HG03575 (cell line): ENCODE data around the gene FMNL2.

Experiments used
- ATAC-seq: cut with Tn5 transposase; IDR thresholded peaks from one replicate; pipeline ENCODE4 v1.9.1; 2021; ENCODE audit not compliant: unreplicated experiment, insufficient number of reproducible peaks, low FRiP score; ENCODE audit errors: extremely low read depth

The FMNL2 gene

GRCh38 chr2:152434395-152435182, 99.6 kb downstream of the FMNL2 start:
- ATAC-seq, result no peak

- ATAC-seq, result no peak
These were observed 101.2 kb downstream of the FMNL2 start for GRCh38 chr2:152436148-152436547.

- no peak for ATAC-seq
These were observed 102.5 kb downstream of the FMNL2 start for GRCh38 chr2:152437276-152438108.

DNA sequence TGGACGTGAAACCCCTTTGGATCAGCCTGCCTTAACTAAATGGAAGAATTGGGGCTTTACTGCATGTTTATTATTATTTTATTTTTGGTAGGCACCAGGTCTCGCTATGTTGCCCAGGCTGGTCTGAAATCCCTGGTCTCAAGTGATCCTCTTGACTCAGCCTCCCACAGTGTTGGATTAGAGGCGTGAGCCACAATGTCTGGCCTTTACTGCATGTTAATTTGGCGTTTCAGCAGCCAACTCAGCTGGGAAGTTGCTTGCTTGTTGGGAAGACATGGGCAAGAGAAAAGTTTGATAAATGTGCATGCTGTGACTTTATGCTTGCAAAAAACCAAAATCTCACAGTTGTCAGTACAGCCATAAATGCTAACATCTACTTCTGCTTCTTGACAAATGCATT, 105.1 kb downstream of the FMNL2 start:
- no peak for ATAC-seq

- no peak for ATAC-seq
These were observed 105.5 kb downstream of the FMNL2 start for GRCh38 chr2:152440460-152440859.

DNA sequence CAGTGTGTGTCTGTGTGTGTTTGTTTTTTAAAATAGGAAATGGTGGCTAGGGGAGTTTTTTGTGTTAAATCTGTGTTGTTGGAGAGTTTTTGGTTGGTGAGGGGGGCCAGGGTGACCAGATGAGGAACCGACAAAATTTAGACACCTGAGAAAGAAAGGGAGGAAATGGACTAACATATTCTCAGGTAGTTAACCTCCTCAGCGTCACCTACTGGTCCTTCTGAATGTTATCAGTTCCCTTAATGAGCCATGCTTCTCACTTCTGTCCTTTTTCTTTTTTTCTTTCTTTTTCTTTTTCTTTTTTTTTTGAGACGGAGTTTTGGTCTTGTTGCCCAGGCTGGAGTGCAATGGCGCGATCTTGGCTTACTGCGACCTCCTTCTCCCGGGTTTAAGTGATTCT, 107.0 kb downstream of the FMNL2 start:
- no peak for ATAC-seq

GRCh38 chr2:152443771-152444170, 108.8 kb downstream of the FMNL2 start:
- ATAC-seq, result no peak

DNA sequence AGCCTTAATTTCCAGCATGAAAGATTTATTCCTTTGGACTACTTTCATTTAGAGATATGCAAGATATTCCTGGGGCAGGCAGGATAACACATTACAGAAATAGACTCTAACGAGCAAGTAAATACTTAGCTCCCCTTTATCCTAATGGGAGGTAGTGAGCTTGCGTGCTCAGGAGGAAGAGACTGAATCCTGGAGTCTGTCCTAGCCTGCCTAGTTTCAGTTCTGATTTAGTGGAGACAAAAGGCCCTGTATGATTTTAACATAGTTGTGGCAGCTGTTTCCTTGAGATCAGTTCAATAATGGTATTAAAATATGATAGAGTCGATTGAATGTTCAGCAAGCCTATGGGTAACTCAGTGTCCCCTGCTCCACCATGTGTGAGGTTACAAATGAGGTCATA, 109.5 kb downstream of the FMNL2 start:
- no peak for ATAC-seq

DNA sequence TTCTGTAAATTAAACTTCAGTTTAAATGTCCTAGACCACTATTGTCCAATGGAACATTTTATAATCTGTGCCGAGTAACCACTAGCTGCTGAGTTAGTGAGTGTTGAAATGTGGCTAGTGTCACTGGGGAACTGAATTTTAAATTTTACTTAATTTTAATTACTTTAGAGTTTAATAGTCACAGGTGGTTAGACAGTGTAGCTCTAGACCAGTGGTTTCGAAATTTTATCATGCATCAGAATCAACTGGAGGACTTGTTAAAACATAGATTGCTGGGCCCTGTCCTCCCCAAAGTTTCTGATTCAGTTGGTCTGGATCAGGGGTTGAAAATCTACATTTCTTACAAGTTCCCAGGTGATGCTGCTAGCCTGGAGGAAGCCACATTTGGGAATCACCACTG, 110.4 kb downstream of the FMNL2 start:
- ATAC-seq, result no peak

DNA sequence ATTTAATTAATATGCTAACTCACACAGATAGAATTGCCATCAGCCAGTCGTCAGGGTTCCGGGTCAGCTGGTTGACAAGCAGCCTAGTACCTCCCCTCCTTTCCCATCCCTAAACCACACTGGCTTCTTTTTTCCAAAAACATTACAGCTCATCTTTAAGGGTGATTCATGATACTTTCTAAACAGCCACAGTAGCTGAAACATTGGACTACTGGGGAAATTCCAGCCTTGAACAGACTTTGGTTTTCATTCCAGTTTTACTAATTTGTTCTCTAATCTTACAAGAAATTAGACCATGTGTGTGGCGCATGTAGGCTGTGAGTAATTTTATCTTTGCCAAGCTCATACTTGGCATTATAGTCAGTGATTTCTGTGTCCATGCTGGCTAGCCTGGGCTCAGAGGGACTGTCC, 110.8 kb downstream of the FMNL2 start:
- ATAC-seq, result no peak

DNA sequence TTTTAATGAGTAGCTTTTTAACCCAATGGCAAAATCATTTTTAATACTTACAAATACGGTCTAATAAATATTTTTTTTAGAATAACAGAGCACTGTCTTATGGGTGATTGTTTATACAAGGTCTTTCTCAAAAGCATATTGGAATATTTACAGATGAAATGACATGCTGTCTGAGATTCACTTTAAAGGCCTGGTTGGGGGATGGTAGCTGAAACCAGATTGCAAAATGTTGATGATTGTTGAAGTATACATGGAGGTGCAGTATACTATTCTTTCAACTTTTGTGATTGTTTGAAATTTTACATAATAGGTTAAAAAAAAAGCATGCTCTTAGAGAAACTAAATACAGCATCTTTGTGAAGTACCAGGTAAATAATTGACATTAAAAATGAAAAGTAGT, 111.2 kb downstream of the FMNL2 start:
- ATAC-seq, result no peak

DNA sequence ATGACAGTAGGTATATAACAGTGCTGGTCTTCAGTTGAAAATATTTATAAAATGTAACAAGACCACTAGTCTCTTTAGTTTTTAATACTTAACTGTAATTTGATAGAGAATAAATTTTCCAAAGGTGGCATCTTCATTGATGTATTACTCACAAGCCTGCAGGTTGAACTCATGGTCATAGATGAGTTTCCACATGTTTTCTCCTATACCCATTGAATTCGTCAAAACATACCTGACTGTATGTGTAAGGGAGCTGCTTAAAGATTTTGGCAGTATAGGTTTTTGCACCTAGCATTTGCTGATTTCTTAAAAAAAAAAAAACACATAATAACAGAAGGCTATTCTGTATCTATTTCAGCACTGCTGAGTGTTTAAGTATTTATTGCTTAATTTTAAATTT, 112.9 kb downstream of the FMNL2 start:
- no peak for ATAC-seq

DNA sequence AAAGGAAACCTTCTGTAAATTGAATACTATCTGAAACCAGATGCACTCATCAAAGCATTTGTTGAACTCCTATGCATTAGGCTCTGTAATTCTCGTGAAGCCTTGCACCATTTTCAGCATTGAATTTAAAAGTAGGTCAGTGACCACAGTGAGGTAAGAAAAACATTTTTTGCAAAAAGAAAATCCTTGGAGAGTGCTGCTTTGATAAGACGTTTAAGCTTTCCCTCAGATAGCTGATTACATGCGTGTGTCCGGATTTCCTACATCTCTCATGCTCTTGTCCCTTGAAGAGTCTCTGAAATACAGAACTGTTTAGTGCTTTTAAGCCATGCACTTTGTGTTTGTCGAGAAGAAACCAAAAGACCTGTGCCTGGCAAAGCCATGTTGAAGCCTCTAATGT, 113.6 kb downstream of the FMNL2 start:
- ATAC-seq, result no peak

DNA sequence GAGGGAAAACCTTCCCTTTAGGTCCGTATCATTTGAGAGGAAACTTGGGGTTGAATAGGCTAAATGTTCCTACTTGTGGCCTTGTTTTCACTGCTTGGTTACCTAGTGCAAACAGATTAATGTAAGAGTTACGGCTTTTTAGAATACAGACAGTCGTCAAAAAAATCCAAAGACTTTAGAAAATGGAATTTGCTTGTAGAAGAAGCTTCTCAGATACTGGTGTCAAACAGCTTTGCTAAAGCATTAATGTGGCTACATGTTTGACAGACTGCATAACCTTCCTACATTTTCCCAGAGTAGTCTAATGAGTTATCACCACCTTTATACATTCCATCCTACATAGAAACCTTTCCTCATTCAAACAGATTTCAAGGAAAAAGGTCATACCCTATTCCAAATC, 114.6 kb downstream of the FMNL2 start:
- ATAC-seq, result no peak

DNA sequence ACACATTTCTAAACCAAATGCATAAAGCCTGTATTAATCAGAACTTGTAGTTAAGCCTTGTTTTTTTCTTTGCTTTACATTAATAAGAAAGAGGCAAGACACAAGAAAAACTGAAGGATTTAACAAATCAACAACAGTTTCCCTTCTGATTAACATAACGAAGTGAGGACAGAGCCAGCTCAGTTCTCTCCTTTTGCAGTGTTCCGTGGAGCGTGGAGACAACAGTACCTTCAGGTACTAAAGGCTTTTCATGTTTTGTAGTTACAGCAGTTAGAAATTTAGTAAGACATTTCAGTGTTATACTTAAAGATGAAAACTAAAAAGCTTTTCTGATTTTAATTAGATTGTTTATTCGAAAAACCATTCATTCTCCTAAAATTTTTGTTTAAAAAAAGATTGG, 115.2 kb downstream of the FMNL2 start:
- ATAC-seq, result no peak

DNA sequence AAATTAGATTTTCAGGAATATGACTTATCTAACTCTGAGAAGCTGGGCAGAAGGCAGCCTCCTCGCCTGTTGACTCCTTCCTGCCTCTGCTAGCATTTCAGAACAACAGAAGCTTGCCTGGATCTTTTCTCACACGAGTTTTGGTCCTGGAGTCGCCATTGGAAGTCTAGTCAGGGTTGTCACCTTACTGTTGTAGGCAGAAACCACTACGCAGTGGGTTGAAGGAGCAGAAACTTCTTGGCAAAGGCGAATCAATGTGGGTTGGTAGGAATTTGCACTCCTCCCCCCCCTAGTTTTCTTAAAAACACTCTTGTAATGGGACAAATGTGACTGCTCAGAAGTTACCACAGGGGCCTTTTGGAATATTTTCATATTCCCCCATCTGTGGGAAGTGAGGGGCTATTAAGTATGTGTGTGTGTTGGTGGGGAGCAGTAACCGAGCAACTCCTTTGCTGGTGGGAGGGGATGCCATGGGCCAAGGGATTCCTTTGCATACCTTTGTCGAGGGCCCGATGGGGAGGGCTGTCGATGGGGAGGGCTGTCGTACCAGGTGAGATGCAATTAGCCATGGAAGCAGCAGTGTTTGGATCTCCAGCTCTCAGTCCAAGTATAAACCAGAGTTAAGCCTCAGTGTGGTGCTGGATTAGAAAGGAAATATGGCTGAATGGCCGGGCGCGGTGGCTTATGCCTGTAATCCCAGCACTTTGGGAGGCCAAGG, 117.4 kb downstream of the FMNL2 start:
- no peak for ATAC-seq

DNA sequence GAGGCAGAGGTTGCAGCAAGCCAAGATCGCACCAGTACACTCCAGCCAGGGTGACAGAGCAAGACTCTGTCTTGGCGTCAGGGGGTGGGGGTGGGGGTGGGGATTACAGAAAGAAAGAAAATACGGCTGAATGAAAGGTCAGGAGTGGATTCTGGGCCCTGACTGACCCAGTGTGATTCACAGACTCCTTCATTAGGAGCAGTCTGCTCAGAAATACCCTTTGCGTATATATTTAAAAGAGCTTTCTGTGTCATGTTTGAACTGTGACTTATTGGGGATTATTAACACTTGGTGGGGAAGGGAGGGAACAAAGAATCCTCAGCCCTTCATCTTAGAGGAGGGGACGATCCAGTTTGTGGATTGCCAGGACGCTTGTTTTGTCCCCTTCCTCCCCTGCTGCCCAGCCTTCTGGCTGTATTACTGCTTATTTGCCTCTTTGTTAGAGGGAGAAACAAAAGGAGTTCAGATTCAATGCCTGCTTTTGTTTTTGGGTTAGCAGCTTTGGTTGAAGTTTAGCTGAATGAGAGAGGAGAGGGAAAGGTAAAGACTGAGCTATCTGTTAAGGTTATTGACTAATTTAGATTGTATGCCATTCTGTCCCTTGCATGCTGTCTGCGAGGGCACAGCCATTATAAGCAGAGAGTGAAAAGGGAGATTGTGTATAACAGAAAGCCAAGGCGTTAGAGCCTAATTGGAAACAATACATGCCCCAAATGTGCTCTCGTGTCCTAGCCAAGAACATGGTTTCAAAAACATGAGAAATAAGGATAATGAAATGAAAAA, 118.3 kb downstream of the FMNL2 start:
- ATAC-seq, result no peak

- ATAC-seq, result no peak
These were observed 119.4 kb downstream of the FMNL2 start for GRCh38 chr2:152454371-152454770.

DNA sequence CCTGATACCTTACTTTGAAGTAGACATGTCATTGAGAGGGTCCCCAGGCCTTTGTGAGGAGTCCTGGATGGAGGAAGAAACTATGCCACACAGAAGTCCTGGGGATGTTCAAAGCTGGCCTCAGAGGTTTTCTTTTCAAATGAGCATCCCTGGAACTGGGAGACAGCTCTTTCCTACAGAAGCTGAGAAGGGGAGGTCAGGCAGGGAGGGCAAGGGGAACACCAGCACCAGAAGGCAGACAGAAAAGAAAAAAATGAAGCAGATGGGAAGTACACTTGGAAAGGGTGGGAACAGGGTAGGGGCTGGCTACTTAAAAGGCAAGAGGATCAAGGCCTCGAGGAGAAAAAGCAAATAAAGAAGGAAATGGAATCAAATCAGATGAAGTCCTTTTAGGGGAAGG, 120.0 kb downstream of the FMNL2 start:
- ATAC-seq, result no peak
